ENCODE data around the gene NR2F2.

- TF ChIP-seq ZNF274 (IDR thresholded peaks at IDR 0.05; ENCODE audit: low read depth, low read length) (no peak), SUZ12 (IDR thresholded peaks at IDR 0.05; ENCODE audit: extremely low read depth, insufficient read depth, insufficient read length) (no peak)
These were observed 20.6 kb downstream of the NR2F2 start for GRCh38 chr15:96350934-96351724.
